ENCODE results near the gene LHFPL5. TPM values are rescaled to one million over a fixed set of nuclear protein-coding genes. Genes with fewer than 3 reads are reported as not detected.

The LHFPL5 gene
- total RNA-seq, 1 experiment from 2014 or later = 1.7 TPM

GRCh38 chr6:35798706-35799105 lies 6.4 kb upstream of the LHFPL5 start:
- no peaks in the 10 kb centered on the region for H3K4me1 ChIP-seq (replicated peaks; ENCODE audit: insufficient read depth)
- H3K36me3 ChIP-seq (ENCODE audit: low read depth) = no peaks in the 10 kb centered on the region
- no peaks in the 10 kb centered on the region for H3K9me2 ChIP-seq (ENCODE audit: insufficient read depth)
- no peak overlapping the region for H3K27ac ChIP-seq
- no peaks in the 10 kb centered on the region for H3K27me3 ChIP-seq (ENCODE audit: insufficient read depth, low read depth)
- H4K20me1 ChIP-seq (ENCODE audit: insufficient read depth) = no peaks in the 10 kb centered on the region
- intact Hi-C loops (cut with micrococcal nuclease; ENCODE audit: unreplicated experiment) = no loop called here
- no peak overlapping the region for H2AFZ ChIP-seq
- H3K4me2 ChIP-seq = no peak overlapping the region
- ChIA-PET CTCF (no interaction called here), POLR2A (ENCODE audit: unreplicated experiment) (interaction anchor here (0.7 kb wide), 1 partner anchor 228 kb away, joined by 4 read pairs; no protein-coding TSS in a partner anchor)
- BruUV-seq (replicated peaks) = no TSS peak
- H3F3A ChIP-seq (ENCODE audit: insufficient read depth, low read depth) = no peaks in the 10 kb centered on the region
- DNase-seq = no peak
- H3K9me3 ChIP-seq (ENCODE audit: insufficient read depth, low read depth) = no peaks in the 10 kb centered on the region
- TF ChIP-seq EZH2 (IDR thresholded peaks at IDR 0.05; ENCODE audit: low read depth) = no peak
- TF ChIP-seq, protein P1, sequence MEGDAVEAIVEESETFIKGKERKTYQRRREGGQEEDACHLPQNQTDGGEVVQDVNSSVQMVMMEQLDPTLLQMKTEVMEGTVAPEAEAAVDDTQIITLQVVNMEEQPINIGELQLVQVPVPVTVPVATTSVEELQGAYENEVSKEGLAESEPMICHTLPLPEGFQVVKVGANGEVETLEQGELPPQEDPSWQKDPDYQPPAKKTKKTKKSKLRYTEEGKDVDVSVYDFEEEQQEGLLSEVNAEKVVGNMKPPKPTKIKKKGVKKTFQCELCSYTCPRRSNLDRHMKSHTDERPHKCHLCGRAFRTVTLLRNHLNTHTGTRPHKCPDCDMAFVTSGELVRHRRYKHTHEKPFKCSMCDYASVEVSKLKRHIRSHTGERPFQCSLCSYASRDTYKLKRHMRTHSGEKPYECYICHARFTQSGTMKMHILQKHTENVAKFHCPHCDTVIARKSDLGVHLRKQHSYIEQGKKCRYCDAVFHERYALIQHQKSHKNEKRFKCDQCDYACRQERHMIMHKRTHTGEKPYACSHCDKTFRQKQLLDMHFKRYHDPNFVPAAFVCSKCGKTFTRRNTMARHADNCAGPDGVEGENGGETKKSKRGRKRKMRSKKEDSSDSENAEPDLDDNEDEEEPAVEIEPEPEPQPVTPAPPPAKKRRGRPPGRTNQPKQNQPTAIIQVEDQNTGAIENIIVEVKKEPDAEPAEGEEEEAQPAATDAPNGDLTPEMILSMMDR (conservative IDR thresholded peaks at IDR 0.05) = no peak
- H3K79me2 ChIP-seq (ENCODE audit: low read depth) = no peaks in the 10 kb centered on the region
- no peak overlapping the region for H3K4me3 ChIP-seq

GRCh38 chr6:35801148-35801547 lies 4.0 kb upstream of the LHFPL5 start:
- H3F3A ChIP-seq (ENCODE audit: insufficient read depth, low read depth) = no peaks in the 10 kb centered on the region
- H3K9me3 ChIP-seq (ENCODE audit: insufficient read depth, low read depth) = no peaks in the 10 kb centered on the region
- intact Hi-C loops (cut with micrococcal nuclease; ENCODE audit: unreplicated experiment) = no loop called here
- no peaks in the 10 kb centered on the region for H3K9me2 ChIP-seq (ENCODE audit: insufficient read depth)
- H3K79me2 ChIP-seq (ENCODE audit: low read depth) = no peaks in the 10 kb centered on the region
- H3K4me2 ChIP-seq = no peak overlapping the region
- DNase-seq = no peak
- no peaks in the 10 kb centered on the region for H3K4me1 ChIP-seq (replicated peaks; ENCODE audit: insufficient read depth)
- TF ChIP-seq EZH2 (IDR thresholded peaks at IDR 0.05; ENCODE audit: low read depth) = no peak
- TF ChIP-seq, protein P1 (conservative IDR thresholded peaks at IDR 0.05) = no peak
- no peak overlapping the region for H2AFZ ChIP-seq
- H3K27ac ChIP-seq = no peak overlapping the region
- ChIA-PET CTCF (no interaction called here), POLR2A (ENCODE audit: unreplicated experiment) (no interaction called here)
- H3K36me3 ChIP-seq (ENCODE audit: low read depth) = no peaks in the 10 kb centered on the region
- no peaks in the 10 kb centered on the region for H3K27me3 ChIP-seq (ENCODE audit: insufficient read depth, low read depth)
- no TSS peak for BruUV-seq (replicated peaks)
- no peaks in the 10 kb centered on the region for H4K20me1 ChIP-seq (ENCODE audit: insufficient read depth)
- no peak overlapping the region for H3K4me3 ChIP-seq

DNA sequence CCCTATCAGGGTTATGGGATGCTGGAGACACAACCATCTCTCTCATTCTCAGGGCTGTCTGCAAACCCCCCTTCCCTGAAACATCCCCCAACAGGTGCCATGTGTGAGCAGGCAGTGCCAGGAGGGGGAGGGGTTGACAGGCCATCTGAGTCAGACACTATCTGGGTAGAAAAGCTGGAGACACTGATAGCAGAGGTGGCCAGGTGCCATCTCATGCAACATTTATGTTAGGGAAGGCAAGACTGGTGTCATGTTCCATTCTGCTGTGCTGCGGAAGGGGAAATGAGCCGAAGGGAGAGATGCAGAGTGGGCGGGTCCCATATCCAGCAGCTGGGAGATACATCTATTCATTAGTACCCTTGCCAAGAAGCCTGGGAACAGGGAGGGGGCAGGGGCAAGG lies 3.5 kb downstream of the LHFPL5 start:
- Histone ChIP-seq H3K27me3 (ENCODE audit: insufficient read depth, low read depth) (no peaks in the 10 kb centered on the region), H3K9me2 (ENCODE audit: insufficient read depth) (no peaks in the 10 kb centered on the region), H4K20me1 (ENCODE audit: insufficient read depth) (no peaks in the 10 kb centered on the region), H3F3A (ENCODE audit: insufficient read depth, low read depth) (peaks cover 21% of the 10 kb centered on the region), H3K36me3 (ENCODE audit: low read depth) (no peaks in the 10 kb centered on the region), H3K79me2 (ENCODE audit: low read depth) (no peaks in the 10 kb centered on the region), H3K4me3 (no peak overlapping the region), H3K4me1 (replicated peaks; ENCODE audit: insufficient read depth) (peaks cover 22% of the 10 kb centered on the region), H3K27ac (no peak overlapping the region), H3K9me3 (ENCODE audit: insufficient read depth, low read depth) (no peaks in the 10 kb centered on the region), H3K4me2 (no peak overlapping the region), H2AFZ (no peak overlapping the region)
- ChIA-PET CTCF (interaction anchor here (0.7 kb wide), 1 partner anchor 17 kb away, joined by 4 read pairs; no protein-coding TSS in a partner anchor), POLR2A (ENCODE audit: unreplicated experiment) (no interaction called here)
- intact Hi-C loops (cut with micrococcal nuclease; ENCODE audit: unreplicated experiment) = no loop called here
- no TSS peak for BruUV-seq (replicated peaks)
- no peak for TF ChIP-seq EZH2 (IDR thresholded peaks at IDR 0.05; ENCODE audit: low read depth)
- TF ChIP-seq, protein P1 (conservative IDR thresholded peaks at IDR 0.05) = no peak
- no peak for DNase-seq

Data from PC-9 (cell line).